ENCODE measurements around the gene MOSPD3.

DNA sequence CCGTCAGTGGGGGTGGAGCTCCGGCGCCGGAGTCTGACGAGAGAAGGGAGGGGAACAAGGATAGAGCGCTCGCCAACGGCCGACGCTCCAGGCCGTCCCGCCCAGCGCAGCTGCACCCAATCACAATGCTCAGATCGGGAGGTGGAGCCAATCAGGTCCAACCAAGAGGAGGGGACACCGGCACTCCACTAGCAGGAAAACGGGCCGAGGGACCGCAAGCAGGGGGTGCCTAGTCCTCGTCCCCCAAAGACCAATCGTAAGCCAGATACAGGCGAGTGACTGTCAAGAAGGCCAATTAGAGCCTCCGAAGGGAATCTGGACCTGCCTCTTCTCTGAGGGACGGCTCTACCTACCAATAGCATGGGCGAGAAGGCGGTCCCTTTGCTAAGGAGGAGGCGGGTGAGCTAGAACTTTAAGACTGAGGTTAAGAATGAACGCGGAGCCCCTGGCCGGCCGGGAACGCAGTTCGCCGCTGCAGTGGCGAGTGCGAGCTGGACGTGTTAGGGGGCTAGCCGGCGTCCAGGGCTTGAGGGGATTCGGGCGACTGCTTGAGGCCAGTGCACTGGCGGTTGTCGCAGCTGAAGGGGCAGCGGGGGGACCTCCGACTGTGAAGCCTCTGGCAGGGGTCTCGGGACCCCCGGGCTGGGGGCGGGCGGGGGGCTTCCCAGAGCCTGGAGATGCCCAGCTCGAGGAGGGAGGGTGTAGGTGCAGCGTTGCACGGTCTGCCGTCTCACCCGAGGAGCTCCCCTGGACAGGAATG lies 25.9 kb upstream of the MOSPD3 start, which contains the start of gene FBXO24:
- TF ChIP-seq, protein P1, sequence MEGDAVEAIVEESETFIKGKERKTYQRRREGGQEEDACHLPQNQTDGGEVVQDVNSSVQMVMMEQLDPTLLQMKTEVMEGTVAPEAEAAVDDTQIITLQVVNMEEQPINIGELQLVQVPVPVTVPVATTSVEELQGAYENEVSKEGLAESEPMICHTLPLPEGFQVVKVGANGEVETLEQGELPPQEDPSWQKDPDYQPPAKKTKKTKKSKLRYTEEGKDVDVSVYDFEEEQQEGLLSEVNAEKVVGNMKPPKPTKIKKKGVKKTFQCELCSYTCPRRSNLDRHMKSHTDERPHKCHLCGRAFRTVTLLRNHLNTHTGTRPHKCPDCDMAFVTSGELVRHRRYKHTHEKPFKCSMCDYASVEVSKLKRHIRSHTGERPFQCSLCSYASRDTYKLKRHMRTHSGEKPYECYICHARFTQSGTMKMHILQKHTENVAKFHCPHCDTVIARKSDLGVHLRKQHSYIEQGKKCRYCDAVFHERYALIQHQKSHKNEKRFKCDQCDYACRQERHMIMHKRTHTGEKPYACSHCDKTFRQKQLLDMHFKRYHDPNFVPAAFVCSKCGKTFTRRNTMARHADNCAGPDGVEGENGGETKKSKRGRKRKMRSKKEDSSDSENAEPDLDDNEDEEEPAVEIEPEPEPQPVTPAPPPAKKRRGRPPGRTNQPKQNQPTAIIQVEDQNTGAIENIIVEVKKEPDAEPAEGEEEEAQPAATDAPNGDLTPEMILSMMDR (conservative IDR thresholded peaks at IDR 0.05; ENCODE audit: low read depth, low read length) = no peak
- TF ChIP-seq EZH2phosphoT487 (IDR thresholded peaks at IDR 0.05; ENCODE audit: borderline replicate concordance, low read length) (no peak), EZH2 (IDR thresholded peaks at IDR 0.05; ENCODE audit: low read length, unreplicated experiment) (no peak)
